IMR-90 (cell line): Measurements from ENCODE around the gene KCNH5.

Experiments used
- BHLHE40 ChIP-seq: fragments of 150-350 bp; IDR thresholded peaks from 2 replicates; pipeline ENCODE4 v1.6.1; 2016; ENCODE audit warnings: mild to moderate bottlenecking, low read depth, low read length
- CEBPB ChIP-seq: IDR thresholded peaks from 2 replicates; pipeline ENCODE4 v1.6.1; 2012; ENCODE audit warnings: low read depth, low read length, improper control_type of control experiment
- CTCF ChIP-seq: conservative IDR thresholded peaks from 2 replicates; pipeline ENCODE4 v1.5.1; 2012; ENCODE audit warnings: mild to moderate bottlenecking, low read depth, low read length, improper control_type of control experiment
- MAFK ChIP-seq: IDR thresholded peaks from 2 replicates; pipeline ENCODE4 v1.6.1; 2012; ENCODE audit warnings: low read depth, low read length, improper control_type of control experiment
- MAZ ChIP-seq: IDR thresholded peaks from 2 replicates; pipeline ENCODE4 v1.6.1; 2012; ENCODE audit warnings: low read depth, mild to moderate bottlenecking, low read length, improper control_type of control experiment, moderate library complexity, borderline replicate concordance
- MXI1 ChIP-seq: IDR thresholded peaks from 2 replicates; pipeline ENCODE4 v1.6.1; 2012; ENCODE audit warnings: low read depth, mild to moderate bottlenecking, low read length, moderate library complexity, borderline replicate concordance
- POLR2A ChIP-seq: IDR thresholded peaks from 2 replicates; pipeline ENCODE4 v1.6.1; 2012; ENCODE audit warnings: mild to moderate bottlenecking, low read depth, low read length
- RAD21 ChIP-seq: IDR thresholded peaks from 2 replicates; pipeline ENCODE4 v1.6.1; 2012; ENCODE audit warnings: low read length, improper control_type of control experiment
- RCOR1 ChIP-seq: IDR thresholded peaks from 2 replicates; pipeline ENCODE4 v1.6.1; 2012; ENCODE audit warnings: mild to moderate bottlenecking, low read length, improper control_type of control experiment; ENCODE audit not compliant: insufficient replicate concordance
- USF2 ChIP-seq: fragments of 150-350 bp; IDR thresholded peaks from 2 replicates; pipeline ENCODE4 v1.6.1; 2017; ENCODE audit warnings: mild to moderate bottlenecking, antibody characterized with exemption, low read length, low read depth

- TF ChIP-seq CTCF (no peak), MAZ (no peak), MXI1 (no peak), CEBPB (no peak), RCOR1 (no peak), RAD21 (no peak), POLR2A (no peak), USF2 (no peak), MAFK (no peak), BHLHE40 (no peak)
These were observed 5.4 kb upstream of the KCNH5 start for GRCh38 chr14:63050694-63051093.
